GM19193 (cell line): ENCODE data around the gene AMBP.

Experiments
- POLR2A ChIP-seq: IDR thresholded peaks from 4 replicates; pipeline ENCODE4 v1.6.1; 2011; ENCODE audit not compliant: insufficient read depth, insufficient read length; ENCODE audit errors: extremely low read depth

Gene AMBP

DNA sequence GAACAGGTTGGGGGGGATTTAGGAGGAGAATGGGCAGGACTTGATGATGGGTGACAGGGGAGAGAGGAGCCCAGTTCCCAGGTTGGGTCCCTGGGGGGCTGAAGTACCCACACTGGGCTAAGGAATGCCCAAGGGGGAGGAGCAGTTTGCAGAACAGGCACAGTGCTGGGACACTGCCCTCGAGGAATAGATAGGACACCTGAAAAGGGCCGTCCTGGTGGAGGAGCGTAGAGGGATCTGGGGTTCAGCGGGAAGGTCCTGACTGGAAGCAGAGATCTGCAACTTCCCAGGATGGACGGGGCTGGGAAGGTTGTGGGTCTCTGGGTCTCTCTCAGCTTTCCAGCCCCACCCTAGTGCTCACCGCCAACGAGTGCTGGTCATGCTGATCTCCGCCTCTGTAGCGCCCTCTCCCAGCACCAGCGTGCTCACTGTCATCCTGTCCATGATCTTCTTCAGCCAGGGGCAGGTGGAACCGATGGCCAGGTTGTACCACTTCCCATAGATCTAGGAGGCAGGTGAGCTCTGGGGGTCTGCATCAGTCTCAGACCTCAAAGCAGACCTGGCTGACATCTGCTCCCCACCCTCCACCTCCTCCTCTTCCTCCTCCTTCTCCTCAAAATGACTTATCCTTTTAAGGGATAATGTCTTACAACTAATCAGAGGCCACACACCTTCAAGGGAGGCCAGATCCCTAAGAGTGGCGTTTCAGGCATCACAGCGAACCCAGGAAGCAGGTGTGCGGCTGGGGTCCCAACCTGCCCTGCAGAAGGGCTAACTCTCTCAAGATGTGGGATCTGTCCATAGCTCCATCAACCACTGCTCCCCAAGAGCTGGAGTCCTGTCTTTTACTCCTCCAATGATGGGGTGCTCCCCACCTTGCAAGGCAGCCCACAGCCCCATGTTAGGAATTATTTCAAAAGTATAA lies 1.6 kb downstream of the AMBP start:
- TF ChIP-seq POLR2A, result no peak

- no peak for TF ChIP-seq POLR2A
Observed at GRCh38 chr9:114075602-114076001, 2.5 kb downstream of the AMBP start.

DNA sequence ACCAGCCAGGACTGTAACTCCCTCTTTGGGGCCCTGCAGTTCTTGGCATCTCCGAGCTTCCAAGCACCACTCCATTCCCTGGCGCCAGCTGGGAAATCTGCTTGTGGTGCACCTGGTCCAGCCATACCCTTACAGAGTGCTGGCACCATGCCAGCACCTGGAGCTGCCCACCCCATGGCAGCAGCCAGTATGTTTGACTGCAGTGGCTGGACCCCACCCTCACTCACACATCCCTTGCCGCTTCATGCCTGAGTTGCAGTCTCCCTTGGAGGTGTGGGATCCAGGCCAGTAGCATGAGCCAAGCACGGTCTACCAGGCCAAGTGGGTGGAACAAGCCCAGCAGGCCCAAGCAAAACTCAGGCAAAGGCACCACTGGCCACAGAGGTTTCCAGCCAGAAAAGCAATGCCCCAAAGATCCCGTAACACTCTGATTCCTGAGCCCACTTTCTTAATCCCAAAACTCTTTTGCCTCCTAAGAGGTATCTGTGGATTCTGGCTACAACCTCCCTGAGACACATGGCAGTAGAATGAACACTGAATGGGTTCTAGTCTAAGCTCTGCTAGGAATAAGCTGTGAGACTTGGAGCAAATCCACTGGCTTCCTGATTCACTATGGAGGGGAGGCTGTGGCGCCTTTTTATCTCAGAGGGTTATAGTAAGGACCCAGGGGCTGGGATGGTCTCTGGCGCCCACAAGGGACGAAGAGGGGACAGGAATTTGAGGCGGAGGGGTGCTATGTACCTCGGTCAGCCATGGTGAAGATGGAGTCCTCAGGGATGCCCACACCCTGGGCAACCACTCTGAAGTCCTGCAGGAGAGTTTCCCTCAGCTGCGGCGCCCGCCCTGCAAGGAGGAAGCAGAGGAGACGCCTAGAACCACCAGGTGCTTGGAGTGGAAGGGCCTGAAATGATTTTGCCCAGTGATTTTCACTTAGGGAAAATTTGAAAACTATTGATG lies 5.6 kb downstream of the AMBP start:
- TF ChIP-seq POLR2A, result no peak

DNA sequence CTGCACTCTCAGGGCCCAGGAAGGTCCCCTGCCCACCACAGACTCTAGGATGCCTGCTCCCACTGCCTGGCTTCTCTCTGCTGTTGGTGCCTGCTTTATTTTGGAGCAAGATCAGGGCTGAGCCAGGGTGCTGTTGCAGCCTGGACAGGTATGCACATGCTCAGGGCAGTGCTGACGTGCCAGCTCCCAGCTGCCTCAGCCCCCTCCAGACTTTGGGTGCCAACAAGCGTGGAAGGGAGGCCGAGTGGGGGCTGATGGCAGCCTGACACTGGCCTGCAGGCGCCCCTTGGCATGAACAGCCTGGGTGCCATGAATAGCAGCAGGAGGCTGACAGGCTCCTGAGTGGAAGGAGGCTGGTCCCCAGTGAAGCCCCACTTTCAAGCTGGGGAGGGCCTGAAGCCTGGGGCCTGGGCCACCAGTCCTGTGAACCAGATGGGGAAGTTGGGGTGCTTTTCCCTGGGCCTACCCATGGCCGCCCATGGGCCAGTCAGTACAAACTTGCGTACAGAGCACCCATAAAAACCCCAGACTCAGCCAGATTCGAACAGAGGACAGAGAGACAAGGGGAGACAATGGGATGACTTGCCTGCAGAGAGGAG lies 6.8 kb downstream of the AMBP start:
- TF ChIP-seq POLR2A, result no peak

GRCh38 chr9:114070188-114071103 lies 7.7 kb downstream of the AMBP start:
- TF ChIP-seq POLR2A, result no peak

DNA sequence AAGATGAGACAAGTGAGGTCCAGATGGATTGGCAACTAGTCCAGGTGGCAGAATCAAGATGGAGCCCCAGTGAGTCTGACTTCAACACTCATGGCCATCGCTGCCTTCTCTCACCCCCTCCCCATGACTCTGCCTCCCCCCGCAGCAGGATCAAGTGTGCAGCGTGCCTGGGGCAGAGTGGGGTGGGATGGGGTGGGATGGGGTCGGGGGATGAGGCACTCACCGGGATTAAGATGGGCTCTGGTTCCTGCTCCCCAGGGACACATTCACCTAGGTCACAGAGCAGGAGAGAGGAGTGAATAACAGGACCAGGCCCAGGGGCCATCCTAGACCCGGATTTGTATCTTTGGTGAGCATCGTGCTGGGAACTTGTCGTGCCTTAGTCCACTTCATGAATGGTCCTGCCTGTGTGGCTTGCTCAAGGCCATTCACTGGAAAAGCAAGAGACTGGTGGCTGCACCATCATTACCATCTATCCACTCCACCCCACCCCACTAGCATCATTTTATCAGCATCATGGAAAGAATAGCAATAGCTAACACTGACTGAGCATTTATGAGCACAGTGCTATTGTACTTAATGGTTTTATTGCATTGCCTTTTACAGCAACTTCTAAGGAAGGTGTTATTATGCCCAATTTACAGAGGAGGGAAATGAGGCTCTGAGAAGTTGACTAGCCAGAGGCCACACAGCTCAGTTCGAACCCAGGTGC lies 8.5 kb downstream of the AMBP start:
- no peak for TF ChIP-seq POLR2A

- no peak for TF ChIP-seq POLR2A
Observed at GRCh38 chr9:114065304-114065703, 12.8 kb downstream of the AMBP start.

GRCh38 chr9:114061830-114062474 lies 16.1 kb downstream of the AMBP start:
- no peak for TF ChIP-seq POLR2A

DNA sequence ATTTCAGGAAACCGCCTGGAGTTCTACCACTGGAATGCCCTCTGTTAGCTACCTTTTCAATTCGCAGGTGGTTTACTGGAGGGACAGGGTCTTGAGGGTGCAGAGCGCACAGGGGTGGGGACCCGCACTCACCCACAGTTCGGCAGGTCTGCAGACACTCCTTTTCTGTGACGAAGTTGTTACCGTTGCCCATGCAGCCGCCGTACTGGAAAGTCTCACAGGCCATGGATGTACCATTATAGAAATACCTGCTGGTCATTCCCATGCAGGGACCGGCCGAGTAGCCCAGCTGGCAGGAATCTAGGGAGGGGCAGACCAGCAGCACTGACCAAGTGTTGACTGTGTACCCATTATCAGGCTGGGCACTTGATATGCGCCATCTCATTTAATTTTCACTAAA lies 16.8 kb downstream of the AMBP start:
- no peak for TF ChIP-seq POLR2A

DNA sequence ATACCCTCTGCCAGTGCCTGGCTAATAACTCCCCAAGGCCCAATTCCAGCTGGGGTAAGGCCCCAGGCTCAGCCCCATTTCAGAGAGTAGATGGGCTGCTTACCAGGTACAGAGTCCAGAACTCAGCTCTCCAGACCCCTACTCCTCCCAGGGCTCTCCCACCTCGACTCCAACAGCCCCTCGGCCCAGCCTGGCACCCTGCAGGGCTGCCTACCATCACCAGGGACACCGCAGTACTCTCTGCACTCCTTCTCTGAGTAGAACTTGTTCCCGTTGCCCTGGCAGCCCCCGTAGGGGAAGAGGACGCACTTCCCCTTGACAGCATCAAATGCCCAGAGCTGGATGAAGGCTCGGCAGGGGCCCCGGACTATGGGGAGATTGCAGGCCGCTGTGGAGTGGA lies 17.4 kb downstream of the AMBP start:
- no peak for TF ChIP-seq POLR2A

- no peak for TF ChIP-seq POLR2A
Observed at GRCh38 chr9:114060070-114060469, 18.0 kb downstream of the AMBP start.

- TF ChIP-seq POLR2A, result no peak
Observed at GRCh38 chr9:114059047-114059803, 18.9 kb downstream of the AMBP start.
